Loucy (cell line): Measurements from ENCODE around the gene GAK.

Source experiments
- H2AFZ ChIP-seq: fragments of 200-600 bp; sonication (generic); 2 replicates; pipeline ENCODE4 v1.6.0; 2016; ENCODE audit warnings: antibody characterized with exemption, mild to moderate bottlenecking, low read length, moderate library complexity
- H3F3A ChIP-seq: fragments of 200-600 bp; 2 replicates; pipeline ENCODE4 v1.6.0; 2016; ENCODE audit warnings: antibody characterized with exemption, low read depth, mild to moderate bottlenecking
- H3K27me3 ChIP-seq: fragments of 200-600 bp; sonication (generic); 2 replicates; pipeline ENCODE4 v1.6.1; 2014; ENCODE audit warnings: low read length, mild to moderate bottlenecking; ENCODE audit not compliant: insufficient read depth, poor library complexity, severe bottlenecking
- H3K36me3 ChIP-seq: fragments of 200-600 bp; sonication (generic); 2 replicates; pipeline ENCODE4 v1.6.1; 2016; ENCODE audit warnings: low read length; ENCODE audit not compliant: insufficient read depth
- H3K4me1 ChIP-seq: fragments of 200-600 bp; sonication (generic); 2 replicates; pipeline ENCODE4 v1.5.1; 2014; ENCODE audit warnings: low read length, mild to moderate bottlenecking; ENCODE audit not compliant: insufficient read depth, poor library complexity, severe bottlenecking
- H3K4me2 ChIP-seq: fragments of 200-600 bp; sonication (generic); 2 replicates; pipeline ENCODE4 v1.6.0; 2014; ENCODE audit warnings: antibody characterized with exemption, low read length, low read depth, mild to moderate bottlenecking; ENCODE audit not compliant: poor library complexity, severe bottlenecking
- H3K4me3 ChIP-seq: fragments of 200-600 bp; sonication (generic); 2 replicates; pipeline ENCODE4 v1.5.1; 2014; ENCODE audit warnings: low read length, mild to moderate bottlenecking, mixed read lengths; ENCODE audit not compliant: poor library complexity, severe bottlenecking
- H3K79me2 ChIP-seq: fragments of 200-600 bp; sonication (generic); 2 replicates; pipeline ENCODE4 v1.6.1; 2014; ENCODE audit warnings: low read length; ENCODE audit not compliant: insufficient read depth
- H3K9ac ChIP-seq: fragments of 200-600 bp; sonication (generic); 2 replicates; pipeline ENCODE4 v1.6.0; 2014; ENCODE audit warnings: mild to moderate bottlenecking, low read depth, low read length, moderate library complexity; ENCODE audit not compliant: poor library complexity, severe bottlenecking
- H3K9me2 ChIP-seq: fragments of 200-600 bp; sonication (generic); replicated peaks from 2 replicates; pipeline ENCODE4 v1.6.1; 2016; ENCODE audit warnings: low read depth, low read length, mixed read lengths
- H3K9me3 ChIP-seq: fragments of 200-600 bp; sonication (generic); 2 replicates; pipeline ENCODE4 v1.6.1; 2014; ENCODE audit warnings: mild to moderate bottlenecking, antibody characterized with exemption, low read length, low read depth; ENCODE audit not compliant: insufficient read depth
- H4K20me1 ChIP-seq: fragments of 200-600 bp; sonication (generic); 2 replicates; pipeline ENCODE4 v1.6.0; 2014; ENCODE audit warnings: antibody characterized with exemption, low read length, mild to moderate bottlenecking; ENCODE audit not compliant: insufficient read depth, poor library complexity, severe bottlenecking
- EZH2phosphoT487 ChIP-seq: fragments of 200-600 bp; IDR thresholded peaks from 2 replicates; pipeline ENCODE4 v1.6.1; 2018; ENCODE audit warnings: antibody characterized with exemption, mild to moderate bottlenecking, moderate library complexity, borderline replicate concordance
- TF ChIP-seq, protein P1 (sequence below): fragments of 200-600 bp; sonication (generic); conservative IDR thresholded peaks from 2 replicates; pipeline ENCODE4 v1.5.1; 2014; ENCODE audit warnings: mild to moderate bottlenecking, antibody characterized with exemption, low read length

The GAK gene

GRCh38 chr4:886244-886643 lies 45.9 kb downstream of the GAK start:
- H3K36me3 ChIP-seq: peaks cover 53% of the 10 kb centered on the region; the same call in 1 of the 2 replicates
- no peak for TF ChIP-seq EZH2phosphoT487
- TF ChIP-seq, protein P1, sequence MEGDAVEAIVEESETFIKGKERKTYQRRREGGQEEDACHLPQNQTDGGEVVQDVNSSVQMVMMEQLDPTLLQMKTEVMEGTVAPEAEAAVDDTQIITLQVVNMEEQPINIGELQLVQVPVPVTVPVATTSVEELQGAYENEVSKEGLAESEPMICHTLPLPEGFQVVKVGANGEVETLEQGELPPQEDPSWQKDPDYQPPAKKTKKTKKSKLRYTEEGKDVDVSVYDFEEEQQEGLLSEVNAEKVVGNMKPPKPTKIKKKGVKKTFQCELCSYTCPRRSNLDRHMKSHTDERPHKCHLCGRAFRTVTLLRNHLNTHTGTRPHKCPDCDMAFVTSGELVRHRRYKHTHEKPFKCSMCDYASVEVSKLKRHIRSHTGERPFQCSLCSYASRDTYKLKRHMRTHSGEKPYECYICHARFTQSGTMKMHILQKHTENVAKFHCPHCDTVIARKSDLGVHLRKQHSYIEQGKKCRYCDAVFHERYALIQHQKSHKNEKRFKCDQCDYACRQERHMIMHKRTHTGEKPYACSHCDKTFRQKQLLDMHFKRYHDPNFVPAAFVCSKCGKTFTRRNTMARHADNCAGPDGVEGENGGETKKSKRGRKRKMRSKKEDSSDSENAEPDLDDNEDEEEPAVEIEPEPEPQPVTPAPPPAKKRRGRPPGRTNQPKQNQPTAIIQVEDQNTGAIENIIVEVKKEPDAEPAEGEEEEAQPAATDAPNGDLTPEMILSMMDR: no peak

DNA sequence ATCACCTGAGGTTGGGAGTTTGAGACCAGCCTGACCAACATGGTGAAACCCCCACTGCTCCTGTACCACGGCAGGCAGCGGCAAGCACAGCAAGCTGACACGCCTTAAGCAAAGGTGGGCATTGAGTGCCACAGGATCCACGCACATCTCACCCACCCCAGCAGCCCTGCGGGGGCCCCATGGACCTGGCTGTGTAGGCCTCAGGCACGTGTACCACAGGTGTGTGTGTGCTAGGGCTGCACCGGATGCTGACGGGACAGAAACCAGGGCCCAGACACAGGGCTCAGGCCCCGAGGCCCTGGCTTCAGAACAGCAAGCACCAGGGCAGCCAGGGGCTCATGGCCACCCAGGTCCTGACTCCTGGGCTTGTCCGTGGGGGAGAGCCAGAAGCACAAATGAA lies 46.8 kb downstream of the GAK start:
- no peak overlapping the region for H3K4me3 ChIP-seq
- no peak overlapping the region for H3K9ac ChIP-seq
- H3K36me3 ChIP-seq: peaks cover 54% of the 10 kb centered on the region; the same call in 1 of the 2 replicates
- H3K9me2 ChIP-seq: no peaks in the 10 kb centered on the region
- TF ChIP-seq EZH2phosphoT487: no peak
- TF ChIP-seq, protein P1: no peak
- no peaks in the 10 kb centered on the region for H3K9me3 ChIP-seq
- H3K4me2 ChIP-seq: no peak overlapping the region
- no peaks in the 10 kb centered on the region for H3K79me2 ChIP-seq
- no peaks in the 10 kb centered on the region for H3K27me3 ChIP-seq
- H3K4me1 ChIP-seq: no peaks in the 10 kb centered on the region
- H2AFZ ChIP-seq: no peak overlapping the region
- H4K20me1 ChIP-seq: no peaks in the 10 kb centered on the region
- no peaks in the 10 kb centered on the region for H3F3A ChIP-seq

More at GRCh38 chr4:886244-886643, 45.9 kb downstream of the GAK start:
- H3K9ac ChIP-seq: no peak overlapping the region
- H3K9me2 ChIP-seq: no peaks in the 10 kb centered on the region
- H3K27me3 ChIP-seq: no peaks in the 10 kb centered on the region
- no peaks in the 10 kb centered on the region for H3K79me2 ChIP-seq
- H3F3A ChIP-seq: no peaks in the 10 kb centered on the region
- no peaks in the 10 kb centered on the region for H3K4me1 ChIP-seq
- no peak overlapping the region for H3K4me2 ChIP-seq
- no peaks in the 10 kb centered on the region for H3K9me3 ChIP-seq
- H2AFZ ChIP-seq: no peak overlapping the region
- H4K20me1 ChIP-seq: no peaks in the 10 kb centered on the region
- H3K4me3 ChIP-seq: no peak overlapping the region

DNA sequence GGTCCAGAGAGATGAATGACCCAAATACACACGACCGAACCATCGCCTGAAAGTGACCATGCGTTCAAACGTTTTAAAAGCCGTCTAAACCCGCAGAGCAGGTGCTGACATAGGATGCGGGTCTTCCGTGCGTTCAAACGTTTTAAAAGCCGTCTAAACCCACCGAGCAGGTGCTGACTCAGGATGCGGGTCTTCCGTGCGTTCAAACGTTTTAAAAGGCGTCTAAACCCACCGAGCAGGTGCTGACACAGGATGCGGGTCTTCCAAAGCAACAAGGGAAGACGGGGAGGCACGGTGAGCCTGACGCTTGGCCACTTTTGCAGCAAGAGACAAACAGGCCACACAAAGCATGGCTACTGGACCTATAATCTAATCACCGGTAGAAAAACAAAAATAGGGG lies 47.2 kb downstream of the GAK start:
- no peak for TF ChIP-seq EZH2phosphoT487
- TF ChIP-seq, protein P1: no peak
- H3K9ac ChIP-seq: no peak overlapping the region
- no peaks in the 10 kb centered on the region for H4K20me1 ChIP-seq
- no peaks in the 10 kb centered on the region for H3K27me3 ChIP-seq
- no peaks in the 10 kb centered on the region for H3K9me2 ChIP-seq
- H3K36me3 ChIP-seq: peaks cover 49% of the 10 kb centered on the region; the same call in 1 of the 2 replicates
- H3K4me1 ChIP-seq: no peaks in the 10 kb centered on the region
- H3K4me2 ChIP-seq: no peak overlapping the region
- H3F3A ChIP-seq: no peaks in the 10 kb centered on the region
- H3K9me3 ChIP-seq: no peaks in the 10 kb centered on the region
- no peak overlapping the region for H3K4me3 ChIP-seq
- no peak overlapping the region for H2AFZ ChIP-seq
- no peaks in the 10 kb centered on the region for H3K79me2 ChIP-seq
